ENCODE data around the gene BTBD9.

DNA sequence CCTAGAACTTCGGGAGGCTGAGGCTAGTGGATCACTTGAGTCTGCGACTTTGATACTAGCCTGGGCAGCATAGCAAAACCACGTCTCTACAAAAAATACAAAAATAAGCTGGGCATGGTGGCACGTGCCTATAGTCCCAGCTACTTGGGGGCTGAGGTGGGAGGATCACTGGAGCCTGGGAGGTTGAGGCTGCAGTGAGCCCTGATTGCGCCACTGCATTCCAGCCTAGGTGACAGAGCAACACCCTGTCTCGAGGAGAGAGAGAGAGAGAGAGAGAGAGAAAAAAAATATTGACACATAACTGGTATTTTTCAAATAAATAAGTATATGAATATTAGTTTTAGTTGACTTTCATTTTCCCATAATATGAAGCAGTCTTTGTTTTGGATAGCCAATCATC, 222.2 kb downstream of the BTBD9 start:
- TF ChIP-seq ZNF274 (IDR thresholded peaks at IDR 0.05; ENCODE audit: low read depth, low read length) (no peak), YY1 (IDR thresholded peaks at IDR 0.05; ENCODE audit: insufficient read depth, insufficient read length) (no peak), SUZ12 (IDR thresholded peaks at IDR 0.05; ENCODE audit: extremely low read depth, insufficient read depth, insufficient read length) (no peak)

Data from NT2/D1 (cell line).